ENCODE results near the gene C14orf119.

Gene C14orf119

DNA sequence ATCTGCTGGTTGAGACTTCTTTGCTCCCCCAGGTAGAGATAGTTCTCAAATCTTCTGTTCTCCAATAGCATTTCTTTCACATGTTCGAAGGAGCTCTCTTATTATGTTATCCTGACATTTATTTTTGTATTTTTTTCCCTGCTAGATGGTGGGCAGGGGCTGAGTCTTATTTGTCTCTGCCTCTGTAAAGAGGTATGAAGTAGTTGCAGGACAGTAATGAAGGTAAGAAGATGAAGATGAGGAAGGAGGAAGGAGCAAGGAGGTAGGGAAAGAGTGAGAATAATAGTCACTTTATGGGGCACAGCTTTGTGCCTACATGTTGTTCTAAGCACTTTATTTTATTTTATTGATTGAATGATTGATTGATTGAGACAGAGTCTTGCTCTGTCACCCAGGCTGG lies 14.5 kb downstream of the C14orf119 start:
- no peak for DNase-seq (ENCODE audit: low spot score)

DNA sequence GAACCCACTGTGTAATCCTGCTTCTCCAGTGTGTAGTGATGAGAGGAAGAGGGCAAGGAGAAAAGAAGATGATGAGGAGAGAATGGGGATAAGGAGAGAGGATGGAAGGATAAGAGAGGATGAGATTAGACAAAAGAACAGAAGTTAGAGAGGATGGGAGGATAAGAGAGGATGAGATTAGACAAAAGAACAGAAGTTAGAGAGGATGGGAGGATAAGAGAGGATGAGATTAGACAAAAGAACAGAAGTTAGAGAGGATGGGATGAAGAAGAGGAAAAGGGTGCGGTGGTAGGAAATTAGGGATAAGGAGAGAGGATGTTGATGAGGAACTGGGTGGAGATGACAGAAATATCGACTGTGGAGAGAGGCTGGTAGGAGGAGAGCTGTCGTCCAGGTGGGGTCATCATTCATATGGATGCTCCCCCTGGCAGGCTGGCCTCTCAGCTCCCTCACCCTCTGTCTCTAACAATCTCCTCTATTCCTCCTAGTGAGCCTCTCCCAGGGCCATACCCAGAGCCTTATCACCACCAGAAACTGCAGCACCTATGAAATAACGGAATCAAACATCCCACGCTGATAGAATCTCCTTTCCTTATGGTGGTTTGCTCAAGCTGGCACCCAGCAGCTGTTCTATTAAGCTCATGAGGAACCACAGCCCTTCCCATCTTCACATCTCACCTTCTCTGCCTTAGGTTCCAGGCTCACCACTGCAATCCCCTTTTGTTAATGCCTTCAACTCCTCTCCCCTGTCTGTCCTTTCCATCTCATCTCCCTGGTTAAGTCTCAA lies 15.5 kb downstream of the C14orf119 start:
- no peak for DNase-seq (ENCODE audit: low spot score)

DNA sequence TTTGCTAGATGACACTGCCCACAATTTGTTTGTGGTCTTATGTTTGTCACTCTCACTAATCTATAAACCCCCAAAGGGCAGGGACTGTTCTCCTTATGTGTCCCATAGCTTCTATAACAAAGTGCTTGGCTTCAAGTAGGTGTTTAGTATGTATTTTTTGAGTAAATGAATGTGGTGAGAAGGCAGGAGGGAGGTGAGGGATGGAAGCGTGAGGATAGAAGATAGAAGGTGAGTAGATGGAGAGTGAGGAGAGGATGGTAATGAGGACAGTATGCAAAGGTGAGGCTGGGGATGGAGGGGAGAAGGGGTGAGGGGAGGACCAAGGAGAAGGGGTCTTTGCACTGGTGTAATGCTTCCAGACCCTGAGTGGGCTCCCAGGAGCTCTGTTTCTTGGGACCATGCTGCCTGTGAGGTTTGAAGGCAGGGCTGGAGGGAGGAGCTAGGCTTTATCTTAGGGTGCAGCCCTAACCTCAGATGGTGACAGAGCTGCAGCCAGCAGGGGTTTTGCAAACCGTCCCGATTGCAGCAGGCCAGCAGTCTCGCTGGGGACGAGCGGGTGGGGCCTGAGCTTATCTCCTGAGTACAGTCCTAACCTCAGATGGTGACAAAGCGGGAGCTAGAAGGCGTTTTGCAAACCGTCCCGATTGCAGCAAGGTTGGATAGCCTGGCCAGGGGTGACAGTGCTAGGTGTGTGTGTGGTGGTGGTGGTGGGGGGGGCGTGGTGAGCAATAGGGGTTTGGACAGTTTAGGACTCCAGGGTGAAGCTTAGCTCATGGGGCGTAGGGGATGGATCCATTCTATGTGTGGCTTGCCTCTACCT lies 17.3 kb downstream of the C14orf119 start:
- no peak for DNase-seq (ENCODE audit: low spot score)

DNA sequence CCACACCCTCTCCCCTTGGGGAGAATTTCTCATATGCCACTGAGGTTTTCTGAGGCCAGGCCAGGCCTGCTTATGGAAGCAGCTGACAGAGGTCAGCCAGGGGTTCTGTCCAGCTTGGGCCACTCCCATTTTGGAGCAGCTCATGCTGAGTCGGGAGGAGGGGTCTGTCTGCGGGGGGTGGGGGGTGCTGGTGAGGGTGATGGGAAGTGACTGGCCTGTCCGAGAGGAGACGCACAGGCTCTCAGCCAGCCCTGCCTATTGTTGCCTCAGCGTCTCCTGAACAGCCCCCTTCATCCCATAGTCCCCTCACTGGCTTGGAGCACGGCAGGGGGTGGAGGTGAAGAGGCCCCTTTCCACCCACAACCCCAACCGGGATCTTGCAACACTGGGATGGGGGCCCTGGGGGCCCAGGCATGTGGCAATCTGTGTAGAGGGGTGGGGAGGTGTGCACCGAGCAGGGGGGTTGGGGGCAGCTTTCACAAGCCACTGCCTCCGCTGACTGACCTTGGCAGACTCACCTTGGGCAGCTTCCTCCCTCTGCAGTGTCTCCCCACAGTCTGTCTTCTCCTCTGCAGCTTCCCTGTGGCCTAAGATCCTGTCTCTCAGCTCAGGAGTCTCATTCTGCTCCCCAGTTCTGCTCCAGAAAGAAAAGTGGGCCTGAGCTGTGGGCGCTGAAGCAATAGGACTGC lies 18.3 kb downstream of the C14orf119 start:
- no peak for DNase-seq (ENCODE audit: low spot score)

DNA sequence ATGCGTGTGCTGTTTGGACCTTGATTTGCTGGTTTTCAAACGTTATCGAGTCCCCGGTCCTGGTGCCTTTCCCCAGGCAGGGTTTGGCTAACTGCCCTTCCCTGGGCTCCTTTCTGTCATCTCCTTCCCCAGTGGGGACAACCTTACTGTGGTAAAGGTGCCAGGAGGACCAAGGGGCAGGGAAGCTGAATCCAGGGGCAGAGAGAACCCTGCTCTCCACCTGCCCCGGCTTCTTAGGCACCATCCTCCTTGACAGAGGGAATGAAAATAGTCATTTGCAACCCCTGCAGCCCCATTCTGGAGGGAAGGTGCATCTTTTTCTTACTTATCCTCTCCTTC lies 18.8 kb downstream of the C14orf119 start:
- DNase-seq (ENCODE audit: low spot score) = no peak

DNA sequence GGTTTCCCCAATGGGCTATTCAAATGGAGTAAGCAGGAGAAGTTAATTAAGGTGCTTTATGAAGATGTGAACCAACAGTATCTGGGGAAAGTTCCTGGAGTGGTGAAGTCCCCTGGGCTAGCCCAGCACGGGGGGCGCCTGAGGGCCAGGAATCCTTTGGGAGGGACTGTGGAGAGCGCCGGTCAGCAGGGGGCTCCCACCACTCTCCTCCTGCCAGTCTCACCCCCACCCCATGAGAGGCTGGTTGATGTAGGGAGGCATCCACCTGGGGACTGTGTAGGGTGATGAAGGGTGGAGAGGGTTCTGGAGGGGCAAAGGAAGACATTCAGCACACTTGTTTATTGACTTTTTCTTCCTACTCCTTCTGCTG lies 19.3 kb downstream of the C14orf119 start:
- DNase-seq (ENCODE audit: low spot score) = no peak

DNA sequence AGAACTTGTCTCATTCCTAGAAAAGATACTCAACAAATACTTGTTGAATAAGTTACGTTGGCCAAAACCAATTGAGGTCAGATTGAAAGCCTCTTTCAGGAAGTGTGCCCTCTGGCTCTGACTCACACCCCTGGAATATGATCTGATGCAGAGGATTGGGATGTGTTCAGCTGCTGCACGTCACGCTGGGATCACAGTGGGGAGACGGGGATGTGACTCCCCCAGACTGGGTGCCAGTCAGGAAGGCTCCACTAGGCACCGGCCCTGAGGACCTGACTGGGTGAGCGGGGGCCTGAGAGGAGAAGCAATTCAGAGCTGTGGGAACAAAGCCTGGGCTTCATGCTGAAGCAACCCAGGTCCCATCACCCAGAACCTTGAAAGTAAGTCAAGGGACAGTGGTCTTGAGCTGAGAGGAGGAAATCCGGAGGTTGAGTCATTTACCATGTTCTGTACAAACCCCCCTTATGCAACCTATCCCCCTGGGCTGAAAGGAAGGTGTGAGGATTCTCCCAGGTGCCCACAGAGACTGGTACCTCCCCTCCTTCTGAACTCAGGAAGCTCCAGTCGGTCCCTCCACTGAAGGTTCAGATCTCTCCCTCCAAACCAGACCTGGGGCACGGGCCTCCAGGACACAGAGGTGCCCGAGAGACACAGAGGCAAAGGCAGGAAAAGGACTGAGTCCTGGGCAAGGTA lies 19.9 kb downstream of the C14orf119 start:
- no peak for DNase-seq (ENCODE audit: low spot score)

DNA sequence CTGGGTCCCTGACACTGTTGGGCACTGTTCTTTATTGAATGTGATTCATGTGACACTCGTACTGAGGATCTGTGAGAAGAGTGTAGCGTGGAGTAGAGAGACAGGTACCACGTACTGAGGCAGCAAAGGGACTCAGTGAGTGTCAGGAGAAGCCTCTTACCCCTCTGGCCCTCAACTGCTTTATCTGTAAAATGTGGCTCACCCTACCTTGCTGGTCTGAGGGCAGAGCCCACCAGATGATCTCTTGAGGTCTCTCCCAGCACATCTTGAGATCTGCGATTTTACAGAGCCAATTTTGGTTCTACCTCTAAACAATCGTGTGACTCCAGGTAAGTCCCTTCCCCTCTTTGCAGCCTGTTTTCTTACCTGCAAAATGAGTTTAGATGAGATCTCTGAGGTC lies 20.6 kb downstream of the C14orf119 start:
- no peak for DNase-seq (ENCODE audit: low spot score)

DNA sequence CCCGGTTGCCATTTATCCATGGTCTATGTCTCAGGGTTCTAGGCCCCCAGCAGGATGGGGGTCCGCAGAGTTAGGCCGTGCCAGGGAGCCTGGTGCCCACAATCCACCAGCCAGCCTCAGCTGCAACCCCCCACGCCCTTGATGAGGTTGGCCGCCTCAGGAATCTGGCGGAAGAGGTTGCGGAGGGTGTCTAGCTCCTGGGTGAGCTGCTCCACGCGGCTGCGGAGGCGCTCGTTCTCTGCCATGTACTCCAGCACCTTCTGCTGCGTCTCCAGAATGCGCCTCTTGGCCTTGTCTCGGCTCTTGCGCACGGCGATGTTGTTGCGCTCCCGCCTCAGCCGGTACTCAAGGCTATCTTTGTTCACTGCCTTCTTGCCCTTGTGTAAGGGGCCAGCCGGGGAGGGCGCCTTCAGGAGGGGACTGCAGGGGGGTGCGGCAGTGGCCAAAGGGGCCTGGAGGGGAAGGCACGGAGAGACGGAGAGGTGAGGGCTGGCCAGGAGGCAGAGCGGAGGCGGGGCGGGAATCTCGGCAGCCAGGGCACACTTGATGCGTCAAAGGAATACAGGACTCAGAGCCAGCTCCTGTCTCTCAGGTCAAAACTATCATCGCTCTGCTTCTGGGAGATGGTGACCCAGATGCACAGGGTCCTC lies 22.2 kb downstream of the C14orf119 start:
- no peak for DNase-seq (ENCODE audit: low spot score)

DNA sequence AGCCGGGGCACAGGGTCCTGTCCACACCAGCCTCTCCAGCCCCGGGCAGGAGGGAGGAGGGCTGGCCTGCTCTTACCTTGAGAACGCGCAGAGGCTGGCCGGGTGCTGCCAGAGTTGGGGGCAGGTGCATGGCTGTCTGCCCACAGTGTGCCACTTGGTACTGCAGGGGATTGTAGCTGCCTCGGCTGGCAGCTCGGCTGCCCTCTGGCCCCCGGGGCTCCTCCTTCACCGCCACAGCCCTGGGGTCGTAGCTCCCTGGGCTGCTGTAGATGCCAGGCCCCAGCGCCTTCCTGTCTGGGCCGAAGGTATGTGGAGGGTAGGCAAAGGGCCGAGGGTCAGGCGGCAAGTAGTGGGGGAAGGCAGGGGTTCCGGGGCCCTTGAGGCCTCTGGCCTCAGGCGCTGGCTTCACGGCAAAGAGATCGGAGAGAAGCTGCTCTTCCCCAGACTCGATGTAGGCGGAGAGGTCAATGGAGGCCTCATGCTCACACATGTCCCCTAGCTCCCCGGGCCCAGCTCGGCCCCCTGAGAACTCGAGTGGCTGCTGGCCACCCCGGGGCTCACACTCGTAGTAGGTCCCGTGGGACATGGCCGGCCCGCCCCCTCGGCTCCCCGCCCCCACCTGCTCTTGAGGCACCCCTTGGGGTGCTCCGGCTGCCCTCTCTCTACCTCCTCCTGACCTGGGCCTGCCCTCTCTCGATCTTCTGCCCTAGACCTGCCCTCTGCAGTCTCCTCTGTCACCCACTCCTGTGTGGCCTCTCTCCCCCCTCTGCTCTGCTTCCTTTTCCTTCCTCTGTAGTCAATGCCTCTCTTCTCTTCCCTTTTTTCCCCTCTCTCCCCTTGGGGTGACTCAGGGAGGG lies 23.4 kb downstream of the C14orf119 start, which contains the start of gene CEBPE:
Gene CEBPE, minus strand, starts transcription at position 750 of the 857 bp plus-strand sequence. Its CDS starts 164 bp downstream, at position 586.
- no peak for DNase-seq (ENCODE audit: low spot score)

DNA sequence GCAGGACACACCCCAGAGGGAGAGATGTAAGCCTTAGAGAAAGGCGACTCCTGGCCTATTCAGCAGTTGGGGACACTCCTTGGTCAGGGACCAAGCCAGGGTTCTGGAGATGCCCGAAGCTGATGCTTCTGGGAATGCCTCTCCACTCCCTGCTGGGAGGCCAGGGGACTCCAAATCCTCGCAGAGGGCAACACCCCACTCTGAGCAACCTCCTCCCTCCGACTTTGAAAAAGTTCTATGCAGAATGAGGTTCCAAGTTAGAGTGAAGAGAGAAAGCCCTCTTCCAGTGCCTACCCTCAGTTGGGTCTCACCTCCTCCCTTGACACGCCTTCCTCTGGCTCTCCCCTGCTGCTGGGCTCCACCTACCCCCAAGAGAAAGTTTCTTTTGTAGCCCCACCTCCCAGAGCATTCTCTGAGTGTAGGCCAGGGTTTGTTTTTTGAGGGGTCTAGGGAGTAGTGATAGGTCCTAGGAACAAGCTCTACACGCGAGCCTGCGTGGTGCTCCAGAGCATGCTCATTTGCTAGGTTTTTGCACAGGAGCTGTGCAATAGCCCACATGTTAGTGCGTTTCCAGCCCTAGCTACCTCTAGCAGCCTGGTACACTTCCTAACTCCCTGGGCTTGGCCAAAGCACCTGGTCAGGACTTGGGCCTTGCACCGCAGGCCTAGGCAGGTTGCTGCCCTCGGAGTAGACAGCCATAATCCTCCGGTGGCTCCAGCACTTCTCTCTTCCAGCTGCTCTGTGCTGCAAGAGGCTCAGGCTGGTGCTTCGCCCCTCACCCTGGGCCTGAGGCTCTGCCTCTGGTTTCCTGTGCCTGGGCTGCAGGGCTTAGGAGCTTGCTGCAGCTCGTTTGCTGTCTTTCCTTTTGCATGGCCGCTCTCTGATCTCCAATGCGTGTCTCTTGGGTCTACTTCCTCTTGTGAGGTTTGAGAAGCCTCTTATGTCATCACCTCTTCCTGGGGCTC lies 24.3 kb downstream of the C14orf119 start:
- no peak for DNase-seq (ENCODE audit: low spot score)

DNA sequence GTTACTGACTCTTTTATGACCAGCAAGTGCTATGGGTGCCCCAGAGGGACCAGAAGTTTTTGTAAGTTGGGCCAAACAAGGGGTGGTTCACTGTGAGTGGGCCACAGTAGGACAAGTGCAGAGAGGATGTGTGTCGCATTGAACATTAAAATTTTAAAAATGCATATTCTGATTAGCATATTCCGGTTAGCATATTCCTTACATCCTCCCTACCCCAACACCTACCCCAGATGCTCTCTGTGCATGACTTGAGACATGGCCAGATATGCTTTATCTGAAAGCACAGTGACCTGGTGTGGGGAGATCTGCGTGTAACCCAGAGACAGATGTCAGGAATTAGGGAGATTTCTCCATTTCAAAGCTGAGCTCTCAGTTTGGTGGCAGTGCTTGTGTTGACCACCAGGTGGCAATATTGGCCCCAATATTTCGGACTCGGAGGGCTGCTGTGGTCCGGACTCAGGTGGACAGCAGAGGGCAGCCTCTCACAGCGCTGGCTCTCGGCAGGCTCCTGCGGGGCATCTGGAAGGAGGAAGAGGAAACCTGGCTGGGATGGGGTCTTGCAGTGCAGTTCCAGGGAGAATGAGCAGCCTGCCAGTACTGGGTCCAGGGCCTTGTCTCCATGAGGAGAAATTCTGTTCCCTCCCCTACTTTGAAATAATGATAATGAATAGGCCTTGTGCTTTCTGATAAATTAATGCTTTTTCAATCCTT lies 25.4 kb downstream of the C14orf119 start:
- DNase-seq (ENCODE audit: low spot score) = peak; percentile 85

DNA sequence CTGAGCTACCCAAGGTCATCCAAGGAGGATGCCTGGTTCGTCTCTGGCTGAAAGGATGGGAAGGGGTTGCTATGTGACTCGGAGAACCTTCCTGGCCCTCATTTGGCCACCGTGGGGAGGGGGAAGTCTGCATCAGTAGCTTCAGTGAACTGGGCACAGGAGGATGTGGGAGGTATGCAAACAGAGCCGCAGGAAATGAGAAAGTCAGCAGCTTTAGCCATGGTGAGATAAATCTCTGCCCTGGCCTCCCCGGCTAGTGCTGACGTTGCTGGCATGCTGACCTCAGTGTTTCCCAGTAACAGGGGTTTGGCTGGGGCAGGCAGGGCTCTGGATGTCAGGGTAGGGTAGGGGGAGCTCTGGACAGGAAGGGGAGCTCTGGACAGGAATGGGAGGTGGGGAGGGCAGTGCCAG lies 26.1 kb downstream of the C14orf119 start:
- DNase-seq (ENCODE audit: low spot score) = no peak

DNA sequence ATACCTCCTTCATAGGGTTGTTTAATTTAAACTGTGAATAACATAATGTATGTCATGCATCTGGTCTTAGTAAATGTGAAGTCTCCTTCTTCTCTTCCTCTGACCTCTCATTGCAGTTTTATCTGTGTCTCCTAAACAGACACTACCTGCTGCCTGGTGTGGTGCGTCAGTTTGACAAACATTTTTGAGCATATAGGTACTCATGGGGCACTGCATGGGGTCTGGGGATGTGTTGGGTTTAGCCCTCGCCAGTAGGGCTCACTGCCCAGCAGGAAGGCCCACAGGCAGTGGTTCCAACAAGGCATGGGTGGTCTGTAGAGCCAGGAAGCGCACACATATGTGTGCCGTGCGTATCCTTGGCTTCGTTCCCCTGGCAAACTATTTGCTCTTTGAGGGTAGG lies 26.8 kb downstream of the C14orf119 start:
- DNase-seq (ENCODE audit: low spot score) = no peak

DNA sequence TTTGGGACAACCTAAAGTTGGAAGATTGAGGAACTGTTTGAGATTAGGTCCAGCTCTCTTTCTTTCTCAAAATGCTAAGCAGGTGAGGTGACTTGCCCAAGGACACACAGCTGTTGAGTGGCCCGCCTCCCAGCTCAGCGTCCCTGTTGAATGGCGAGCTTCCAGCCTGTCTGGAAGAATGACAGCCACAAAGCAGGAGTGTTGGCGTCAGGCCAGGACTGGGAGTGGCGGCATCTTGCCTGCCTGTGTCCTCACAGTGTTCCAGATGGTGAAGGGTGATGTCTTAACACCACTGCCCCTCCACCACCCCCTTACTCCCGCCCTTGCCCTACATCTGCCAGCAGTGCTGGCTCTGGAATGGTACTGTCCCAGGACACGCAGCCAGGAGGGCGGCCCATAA lies 28.1 kb downstream of the C14orf119 start:
- DNase-seq (ENCODE audit: low spot score) = no peak

DNA sequence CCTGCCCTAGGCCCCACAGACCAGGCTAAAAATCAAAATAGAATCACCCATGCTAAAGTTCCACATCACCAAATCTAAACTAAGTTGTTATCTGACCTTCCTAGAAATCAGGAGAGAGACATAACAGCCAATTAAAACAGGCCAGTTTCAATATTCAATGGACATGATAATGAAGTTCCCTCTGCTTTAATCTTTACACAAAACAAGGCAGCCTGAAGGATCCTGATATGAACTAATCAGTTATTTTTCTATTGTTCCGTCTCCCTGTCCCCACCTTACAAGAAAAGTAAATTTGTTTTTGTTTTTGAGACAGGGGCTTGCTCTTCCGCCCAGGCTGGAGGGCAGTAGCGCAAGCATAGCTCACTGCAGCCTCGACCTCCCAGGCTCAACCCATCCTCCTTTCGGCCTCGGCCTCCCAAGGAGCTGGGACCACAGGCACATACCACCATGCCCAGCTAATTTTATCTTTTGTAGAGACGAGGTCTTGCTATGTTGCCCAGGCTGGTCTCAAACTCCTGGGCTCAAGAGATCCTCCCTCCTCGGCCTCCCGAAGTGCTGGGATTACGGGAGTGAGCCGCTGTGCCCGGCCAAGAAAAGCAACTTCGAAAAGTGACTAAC lies 29.1 kb downstream of the C14orf119 start:
- DNase-seq (ENCODE audit: low spot score) = no peak

DNA sequence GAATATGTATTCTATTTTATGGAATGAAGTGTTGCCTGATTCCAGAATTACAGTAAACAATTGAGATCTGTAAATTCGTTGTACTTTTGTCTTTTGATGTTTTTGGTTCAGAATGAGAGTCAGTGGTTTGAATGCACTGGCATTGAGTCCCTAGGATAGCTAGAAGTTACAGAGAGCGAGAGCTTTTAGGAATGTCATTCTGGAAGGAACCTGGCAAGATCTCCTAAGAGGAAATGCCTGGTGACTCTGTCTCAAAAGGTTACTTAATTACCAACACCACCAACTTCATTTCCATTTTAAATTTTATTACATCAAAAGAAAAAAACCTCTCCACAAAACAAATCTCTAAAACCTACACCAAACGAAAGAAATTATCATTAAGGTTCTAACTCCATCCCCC lies 29.7 kb downstream of the C14orf119 start:
- DNase-seq (ENCODE audit: low spot score) = no peak

DNA sequence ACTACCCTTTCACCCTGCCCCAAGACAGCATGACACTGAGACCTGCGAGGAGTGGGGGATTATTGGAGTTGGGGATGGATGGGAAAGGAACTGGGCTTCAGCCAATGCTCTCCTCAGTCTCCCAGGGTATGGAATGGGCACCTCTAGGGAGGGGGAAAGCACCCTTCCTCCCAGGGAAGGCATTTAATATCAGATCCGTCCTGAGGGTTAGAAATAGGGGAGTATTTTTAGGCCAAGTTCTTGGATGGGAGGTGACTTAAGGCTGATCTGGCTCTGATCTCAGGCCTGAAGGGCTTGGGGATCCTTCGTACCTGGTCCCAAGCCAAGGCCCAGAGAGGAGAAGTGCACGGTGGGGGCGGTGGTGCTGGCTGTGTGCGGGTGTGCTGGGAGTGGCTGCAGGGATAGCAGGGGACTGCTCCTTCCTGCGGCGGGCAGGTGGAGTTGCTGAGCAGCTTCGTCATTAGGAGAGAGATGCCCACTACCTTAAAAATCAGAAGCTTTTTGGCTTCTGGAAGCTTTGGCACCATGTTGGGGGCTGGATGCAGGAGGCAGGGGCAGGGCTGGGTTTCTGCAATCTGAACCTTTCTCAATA lies 30.7 kb downstream of the C14orf119 start:
- no peak for DNase-seq (ENCODE audit: low spot score)
